HepG2 (cell line): ENCODE results near the gene SFXN5. TPM values are rescaled to one million over a fixed set of nuclear protein-coding genes. Genes with fewer than 3 reads are reported as not detected.

ENCODE experiments used
- GABPA ChIP-seq, 2 experiments: IDR thresholded peaks; 2 replicates each; pipeline ENCODE4 v1.6.1; 2011 to 2016; ENCODE audit warnings: low read depth in 2 of 2, low read length in 1 of 2, missing biosample characterization in 1 of 2, missing genetic modification characterization in 1 of 2
- JARID2 ChIP-seq: sonication (generic); formaldehyde crosslinking; IDR thresholded peaks from 2 replicates; pipeline ENCODE4 v1.8.1; 2023; ENCODE audit warnings: missing genetic modification reagents, inconsistent platforms; ENCODE audit not compliant: insufficient replicate concordance
- MED1 ChIP-seq: sonication (generic); formaldehyde crosslinking; IDR thresholded peaks from 2 replicates; pipeline ENCODE4 v1.4.0; 2020; ENCODE audit warnings: missing genetic modification reagents
- MTF1 ChIP-seq: sonication (generic); formaldehyde crosslinking; IDR thresholded peaks from 2 replicates; pipeline ENCODE4 v1.5.0; 2020; ENCODE audit warnings: missing genetic modification reagents
- NFE2L2 ChIP-seq: fragments of 150-350 bp; IDR thresholded peaks from 2 replicates; pipeline ENCODE4 v1.6.1; 2014; ENCODE audit warnings: low read length
- PHF8 ChIP-seq: sonication (generic); formaldehyde crosslinking; IDR thresholded peaks from 2 replicates; pipeline ENCODE4 v1.5.0; 2020; ENCODE audit warnings: missing genetic modification reagents
- SCMH1 ChIP-seq: sonication (generic); formaldehyde crosslinking; IDR thresholded peaks from 2 replicates; pipeline ENCODE4 v1.9.0; 2021; ENCODE audit warnings: missing genetic modification reagents, mild to moderate bottlenecking, borderline replicate concordance
- SP2 ChIP-seq: sonication (generic); formaldehyde crosslinking; IDR thresholded peaks from 2 replicates; pipeline ENCODE4 v1.5.1; 2020; ENCODE audit warnings: mild to moderate bottlenecking, missing genetic modification reagents
- SRSF9 ChIP-seq: fragments of 200-400 bp; formaldehyde crosslinking; IDR thresholded peaks from 2 replicates; pipeline ENCODE4 v1.6.1; 2018; ENCODE audit warnings: borderline replicate concordance, mild to moderate bottlenecking, low read depth, low read length; ENCODE audit not compliant: insufficient read depth, poor library complexity, severe bottlenecking
- TMF1 ChIP-seq: sonication (generic); formaldehyde crosslinking; IDR thresholded peaks from 2 replicates; pipeline ENCODE4 v1.8.1; 2022; ENCODE audit warnings: low read depth, missing genetic modification reagents
- ZBTB42 ChIP-seq: sonication (generic); formaldehyde crosslinking; IDR thresholded peaks from 2 replicates; pipeline ENCODE4 v1.5.0; 2020; ENCODE audit warnings: mild to moderate bottlenecking, missing genetic modification reagents
- ZFYVE20 ChIP-seq: sonication (generic); formaldehyde crosslinking; IDR thresholded peaks from 2 replicates; pipeline ENCODE4 v1.8.0; 2023; ENCODE audit warnings: low read depth, mild to moderate bottlenecking, moderate library complexity, missing genetic modification reagents, borderline replicate concordance
- ZNF256 ChIP-seq: sonication (generic); formaldehyde crosslinking; conservative IDR thresholded peaks from 2 replicates; pipeline ENCODE4 v1.4.0; 2020; ENCODE audit warnings: missing genetic modification reagents
- ZNF432 ChIP-seq: sonication (generic); formaldehyde crosslinking; IDR thresholded peaks from 2 replicates; pipeline ENCODE4 v1.5.0; 2020; ENCODE audit warnings: missing genetic modification reagents, mild to moderate bottlenecking, borderline replicate concordance
- ZNF558 ChIP-seq: sonication (generic); formaldehyde crosslinking; IDR thresholded peaks from 2 replicates; pipeline ENCODE4 v1.9.0; 2022; ENCODE audit warnings: mild to moderate bottlenecking, missing genetic modification reagents, borderline replicate concordance
- polyA plus RNA-seq, 8 experiments: library from polyadenylated mRNA; depleted of rRNA in 3 of 8; stranded (reverse) in 7 of 8; unstranded in 1 of 8; fragments of >200 nt; fragmentation: Illumina TruSeq in 4 of 8; extraction: Trizol in 4 of 8; gene quantifications; 2 replicates each; pipeline versions ENCODE4 v1.2.1 to v1.2.3, GENCODE V29; 2011 to 2016; ENCODE audit warnings: low read depth in 4 of 8, missing spikeins in 1 of 8, mixed read lengths in 1 of 8; ENCODE audit not compliant: insufficient read depth in 1 of 8
- total RNA-seq, 5 experiments: library from RNA; depleted of rRNA; stranded (reverse); fragments of >200 nt; fragmentation: Illumina TruSeq; extraction: Trizol; gene quantifications; 2 replicates each; pipeline ENCODE4 v1.2.3, GENCODE V29; 2016; ENCODE audit warnings: low read depth in 1 of 5
- TF ChIP-seq, protein P1 (sequence below): sonication (generic); formaldehyde crosslinking; IDR thresholded peaks from 2 replicates; pipeline ENCODE4 v1.4.0; 2020; ENCODE audit warnings: missing genetic modification reagents
- TF ChIP-seq, protein P2 (sequence below): sonication (generic); formaldehyde crosslinking; IDR thresholded peaks from 2 replicates; pipeline ENCODE4 v1.4.0; 2020; ENCODE audit warnings: missing genetic modification reagents, borderline replicate concordance
- TF ChIP-seq, protein P3 (sequence below): sonication (generic); formaldehyde crosslinking; IDR thresholded peaks from 2 replicates; pipeline ENCODE4 v1.5.0; 2020; ENCODE audit warnings: missing genetic modification reagents
- TF ChIP-seq, protein P4 (sequence below): sonication (generic); formaldehyde crosslinking; IDR thresholded peaks from 2 replicates; pipeline ENCODE4 v1.4.0; 2020; ENCODE audit warnings: missing genetic modification reagents, low read depth, mild to moderate bottlenecking, borderline replicate concordance

The SFXN5 gene
- total and polyA plus RNA-seq, 2 of the 13 experiments (the other 11 are each of a cell fraction or from before 2014, with no cell fraction given) = 34.9 to 37.4 TPM

DNA sequence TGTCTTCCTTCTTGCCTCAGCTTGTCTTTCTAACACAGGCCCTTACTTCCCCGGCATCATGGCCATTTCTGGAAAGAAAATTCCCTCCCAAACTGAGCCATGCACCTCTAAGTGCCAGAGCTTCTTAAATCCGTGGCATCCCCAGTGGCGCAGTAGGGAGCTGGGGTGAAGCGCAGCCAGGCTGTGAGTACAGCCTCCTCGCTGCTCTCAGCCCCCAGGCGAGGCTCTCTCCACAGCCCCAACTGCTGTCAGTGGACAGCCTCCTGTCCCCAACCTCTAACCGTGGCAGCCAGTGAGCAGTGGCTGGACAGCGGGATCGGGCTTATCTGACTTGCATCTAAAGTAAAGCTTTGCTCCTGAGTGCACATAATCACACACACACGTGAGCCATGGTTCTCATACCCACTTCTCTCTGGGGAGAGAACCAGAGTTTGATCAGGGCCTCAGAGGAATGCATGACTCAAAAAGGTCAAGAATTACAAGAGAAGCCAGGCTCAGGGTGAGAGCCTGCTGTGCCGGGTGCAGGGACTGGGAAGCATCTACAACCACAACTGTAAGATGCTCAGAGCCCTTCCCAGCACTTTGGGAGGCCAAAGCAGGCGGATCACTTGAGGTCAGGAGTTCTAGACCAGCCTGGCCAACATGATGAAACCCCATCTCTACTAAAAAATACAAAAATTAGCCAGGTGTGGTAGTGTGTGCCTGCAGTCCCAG lies 50.7 kb downstream of the SFXN5 start (continued):
- TF ChIP-seq, protein P1, sequence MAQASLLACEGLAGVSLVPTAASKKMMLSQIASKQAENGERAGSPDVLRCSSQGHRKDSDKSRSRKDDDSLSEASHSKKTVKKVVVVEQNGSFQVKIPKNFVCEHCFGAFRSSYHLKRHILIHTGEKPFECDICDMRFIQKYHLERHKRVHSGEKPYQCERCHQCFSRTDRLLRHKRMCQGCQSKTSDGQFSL (CRISPR knock-in tag) = no peak
- peak; percentile 87 for TF ChIP-seq MED1 (CRISPR knock-in tag)
- TF ChIP-seq, protein P2, sequence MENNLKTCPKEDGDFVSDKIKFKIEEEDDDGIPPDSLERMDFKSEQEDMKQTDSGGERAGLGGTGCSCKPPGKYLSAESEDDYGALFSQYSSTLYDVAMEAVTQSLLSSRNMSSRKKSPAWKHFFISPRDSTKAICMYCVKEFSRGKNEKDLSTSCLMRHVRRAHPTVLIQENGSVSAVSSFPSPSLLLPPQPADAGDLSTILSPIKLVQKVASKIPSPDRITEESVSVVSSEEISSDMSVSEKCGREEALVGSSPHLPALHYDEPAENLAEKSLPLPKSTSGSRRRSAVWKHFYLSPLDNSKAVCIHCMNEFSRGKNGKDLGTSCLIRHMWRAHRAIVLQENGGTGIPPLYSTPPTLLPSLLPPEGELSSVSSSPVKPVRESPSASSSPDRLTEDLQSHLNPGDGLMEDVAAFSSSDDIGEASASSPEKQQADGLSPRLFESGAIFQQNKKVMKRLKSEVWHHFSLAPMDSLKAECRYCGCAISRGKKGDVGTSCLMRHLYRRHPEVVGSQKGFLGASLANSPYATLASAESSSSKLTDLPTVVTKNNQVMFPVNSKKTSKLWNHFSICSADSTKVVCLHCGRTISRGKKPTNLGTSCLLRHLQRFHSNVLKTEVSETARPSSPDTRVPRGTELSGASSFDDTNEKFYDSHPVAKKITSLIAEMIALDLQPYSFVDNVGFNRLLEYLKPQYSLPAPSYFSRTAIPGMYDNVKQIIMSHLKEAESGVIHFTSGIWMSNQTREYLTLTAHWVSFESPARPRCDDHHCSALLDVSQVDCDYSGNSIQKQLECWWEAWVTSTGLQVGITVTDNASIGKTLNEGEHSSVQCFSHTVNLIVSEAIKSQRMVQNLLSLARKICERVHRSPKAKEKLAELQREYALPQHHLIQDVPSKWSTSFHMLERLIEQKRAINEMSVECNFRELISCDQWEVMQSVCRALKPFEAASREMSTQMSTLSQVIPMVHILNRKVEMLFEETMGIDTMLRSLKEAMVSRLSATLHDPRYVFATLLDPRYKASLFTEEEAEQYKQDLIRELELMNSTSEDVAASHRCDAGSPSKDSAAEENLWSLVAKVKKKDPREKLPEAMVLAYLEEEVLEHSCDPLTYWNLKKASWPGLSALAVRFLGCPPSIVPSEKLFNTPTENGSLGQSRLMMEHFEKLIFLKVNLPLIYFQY (CRISPR knock-in tag) = peak; percentile 50
- TF ChIP-seq ZBTB42 (CRISPR knock-in tag) = no peak
- TF ChIP-seq SCMH1 (CRISPR knock-in tag) = no peak
- TF ChIP-seq ZFYVE20 (CRISPR knock-in tag) = no peak
- TF ChIP-seq JARID2 = peak; percentile 32
- TF ChIP-seq, protein P3, sequence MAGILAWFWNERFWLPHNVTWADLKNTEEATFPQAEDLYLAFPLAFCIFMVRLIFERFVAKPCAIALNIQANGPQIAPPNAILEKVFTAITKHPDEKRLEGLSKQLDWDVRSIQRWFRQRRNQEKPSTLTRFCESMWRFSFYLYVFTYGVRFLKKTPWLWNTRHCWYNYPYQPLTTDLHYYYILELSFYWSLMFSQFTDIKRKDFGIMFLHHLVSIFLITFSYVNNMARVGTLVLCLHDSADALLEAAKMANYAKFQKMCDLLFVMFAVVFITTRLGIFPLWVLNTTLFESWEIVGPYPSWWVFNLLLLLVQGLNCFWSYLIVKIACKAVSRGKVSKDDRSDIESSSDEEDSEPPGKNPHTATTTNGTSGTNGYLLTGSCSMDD (CRISPR knock-in tag) = no peak
- TF ChIP-seq SRSF9 = no peak
- TF ChIP-seq ZNF558 (CRISPR knock-in tag) = no peak
- TF ChIP-seq MTF1 (CRISPR knock-in tag) = no peak
- no peak for TF ChIP-seq NFE2L2
- TF ChIP-seq TMF1 = 0 out of 2 replicates have a peak, but pooled peaks have one; percentile 36
- no peak for TF ChIP-seq ZNF432 (CRISPR knock-in tag)
- no peak for TF ChIP-seq GABPA (IDR thresholded peaks at IDR 0.05; ENCODE audit: low read depth, low read length)
- TF ChIP-seq GABPA (CRISPR knock-in tag; IDR thresholded peaks at IDR 0.05; ENCODE audit: low read depth) = peak; percentile 31; the same call in 1 of the 2 replicates
- no peak for TF ChIP-seq PHF8
- no peak for TF ChIP-seq SP2
- TF ChIP-seq, protein P4, sequence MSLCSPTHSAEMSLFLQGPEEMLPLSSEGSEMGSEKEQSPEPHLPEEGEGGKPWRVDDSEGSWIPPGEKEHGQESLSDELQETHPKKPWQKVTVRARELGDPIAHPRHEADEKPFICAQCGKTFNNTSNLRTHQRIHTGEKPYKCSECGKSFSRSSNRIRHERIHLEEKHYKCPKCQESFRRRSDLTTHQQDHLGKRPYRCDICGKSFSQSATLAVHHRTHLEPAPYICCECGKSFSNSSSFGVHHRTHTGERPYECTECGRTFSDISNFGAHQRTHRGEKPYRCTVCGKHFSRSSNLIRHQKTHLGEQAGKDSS (CRISPR knock-in tag) = peak; percentile 89; the same call in 1 of the 2 replicates
- no peak for TF ChIP-seq ZNF256 (CRISPR knock-in tag)
